CD4-positive, alpha-beta T cell (primary cell): ENCODE results near the gene LUZP4. TPM values are rescaled to one million over a fixed set of nuclear protein-coding genes. Genes with fewer than 3 reads are reported as not detected.

Experiments
- ATAC-seq: fragments of 200-7000 bp; cut with Tn5 transposase; one replicate; pipeline ENCODE4 v1.10.0; 2022; ENCODE audit warnings: mild to moderate bottlenecking; ENCODE audit not compliant: poor library complexity
- CTCF ChIA-PET: fragments of 350-600 bp; sonication (Branson Sonifier 250); formaldehyde crosslinking; loops from one replicate; lab custom pipeline; 2021; ENCODE audit warnings: antibody characterized with exemption, inconsistent platforms; lab: Charles Lee
- POLR2A ChIA-PET: fragments of 350-600 bp; sonication (Branson Sonifier 250); formaldehyde crosslinking; loops from one replicate; lab custom pipeline; 2021; ENCODE audit warnings: antibody characterized with exemption, inconsistent platforms; lab: Charles Lee
- DNase-seq, 14 experiments: peaks; one replicate each; pipeline ENCODE4 v3.0.0-alpha.2; 2013 to 2020; ENCODE audit warnings: mixed read lengths in 2 of 14
- H3K27ac ChIP-seq, 2 donors: one replicate each; pipeline versions ENCODE4 v1.5.1 to v1.7.0; 2013; ENCODE audit warnings: low read length in 2 of 2, low read depth in 1 of 2, mild to moderate bottlenecking in 1 of 2
- H3K27me3 ChIP-seq, 2 experiments: 1 replicate in 1 of 2; 2 replicates in 1 of 2; pipeline versions ENCODE4 v1.6.1 to v1.7.0; 2013; ENCODE audit warnings: low read length in 2 of 2, control low read depth in 1 of 2, mild to moderate bottlenecking in 1 of 2, moderate library complexity in 1 of 2; ENCODE audit not compliant: insufficient read depth in 2 of 2, control insufficient read depth in 1 of 2
- H3K36me3 ChIP-seq: one replicate; pipeline ENCODE4 v1.6.1; 2013; ENCODE audit warnings: low read length, control low read depth; ENCODE audit not compliant: insufficient read depth
- H3K4me1 ChIP-seq: one replicate; pipeline ENCODE4 v1.6.1; 2013; ENCODE audit warnings: low read length, control low read depth; ENCODE audit not compliant: insufficient read depth
- H3K4me3 ChIP-seq: one replicate; pipeline ENCODE4 v1.5.1; 2013; ENCODE audit warnings: mild to moderate bottlenecking, low read length, moderate library complexity
- H3K9me3 ChIP-seq, 2 experiments: 1 replicate in 1 of 2; 2 replicates in 1 of 2; pipeline versions ENCODE4 v1.6.1 to v1.7.0; 2013; ENCODE audit warnings: low read length in 2 of 2, mild to moderate bottlenecking in 2 of 2, control low read depth in 1 of 2, moderate library complexity in 1 of 2; ENCODE audit not compliant: control insufficient read depth in 1 of 2, insufficient read depth in 1 of 2
- H3K27ac Mint-ChIP-seq: one replicate; pipeline ENCODE4 v1.8.0; 2020; ENCODE audit warnings: mixed read lengths
- H3K27me3 Mint-ChIP-seq: one replicate; pipeline ENCODE4 v1.8.0; 2021; ENCODE audit warnings: mixed read lengths
- H3K36me3 Mint-ChIP-seq: one replicate; pipeline ENCODE4 v1.8.0; 2021; ENCODE audit warnings: low read depth, mixed read lengths
- H3K4me1 Mint-ChIP-seq: one replicate; pipeline ENCODE4 v1.8.0; 2021; ENCODE audit warnings: low read depth, mixed read lengths
- H3K4me3 Mint-ChIP-seq: one replicate; pipeline ENCODE4 v1.8.0; 2020; ENCODE audit warnings: mild to moderate bottlenecking, mixed read lengths
- H3K9me3 Mint-ChIP-seq: one replicate; pipeline ENCODE4 v1.8.0; 2020; ENCODE audit warnings: mixed read lengths
- intact Hi-C, 2 experiments: fragments of 100-400 bp; cut with DNase I in 1 of 2; cut with micrococcal nuclease in 1 of 2; formaldehyde crosslinking; loops; one replicate each; pipeline versions ENCODE4 v1.15.1 to v1.9.0; 2023 to 2025; cut with DNase I, micrococcal nuclease
- total RNA-seq, 174 experiments: library from RNA in 2 of 174; stranded (reverse) in 2 of 174; gene quantifications; one replicate each; pipeline ENCODE4 v1.2.3 and lab custom pipeline; 2021 to 2026
- TF ChIP-seq, protein P1 (sequence below): fragments of 200-600 bp; IDR thresholded peaks from one replicate; pipeline ENCODE4 v1.8.0; 2022; ENCODE audit warnings: antibody characterized with exemption, mild to moderate bottlenecking

LUZP4 gene
- total RNA-seq, 2 experiments from 2014 or later: not detected

DNA sequence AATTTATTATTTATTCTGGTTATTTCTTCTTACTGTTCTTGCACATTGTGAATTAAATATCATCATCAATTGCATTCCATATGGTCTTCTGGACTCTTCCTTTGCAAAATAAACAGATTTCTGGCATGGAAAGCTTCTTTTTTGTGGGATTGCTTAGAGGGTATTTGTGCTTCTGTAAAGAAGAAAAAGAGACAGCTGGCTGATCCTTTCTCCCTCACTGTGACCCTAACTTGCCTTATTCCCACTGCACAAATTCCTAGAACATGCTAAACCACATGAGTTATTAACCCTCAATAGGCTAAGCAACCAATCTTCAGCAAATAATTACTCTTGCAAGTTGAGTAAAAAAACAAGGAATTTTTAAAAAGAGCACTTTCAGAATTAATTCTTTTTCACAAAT is 31.8 kb upstream of the LUZP4 start:
- H3K27ac Mint-ChIP-seq: no peak overlapping the region
- ATAC-seq: no peak
- Histone ChIP-seq H3K9me3 (no peaks in the 10 kb centered on the region), H3K4me1 (no peaks in the 10 kb centered on the region), H3K27ac (no peak overlapping the region), H3K27me3 (no peaks in the 10 kb centered on the region), H3K4me3 (no peak overlapping the region), H3K36me3 (no peaks in the 10 kb centered on the region)
- intact Hi-C loops: no loop called here
- H3K36me3 Mint-ChIP-seq: no peaks in the 10 kb centered on the region
- H3K4me3 Mint-ChIP-seq: no peak overlapping the region
- no peaks in the 10 kb centered on the region for H3K4me1 Mint-ChIP-seq
- TF ChIP-seq, protein P1, sequence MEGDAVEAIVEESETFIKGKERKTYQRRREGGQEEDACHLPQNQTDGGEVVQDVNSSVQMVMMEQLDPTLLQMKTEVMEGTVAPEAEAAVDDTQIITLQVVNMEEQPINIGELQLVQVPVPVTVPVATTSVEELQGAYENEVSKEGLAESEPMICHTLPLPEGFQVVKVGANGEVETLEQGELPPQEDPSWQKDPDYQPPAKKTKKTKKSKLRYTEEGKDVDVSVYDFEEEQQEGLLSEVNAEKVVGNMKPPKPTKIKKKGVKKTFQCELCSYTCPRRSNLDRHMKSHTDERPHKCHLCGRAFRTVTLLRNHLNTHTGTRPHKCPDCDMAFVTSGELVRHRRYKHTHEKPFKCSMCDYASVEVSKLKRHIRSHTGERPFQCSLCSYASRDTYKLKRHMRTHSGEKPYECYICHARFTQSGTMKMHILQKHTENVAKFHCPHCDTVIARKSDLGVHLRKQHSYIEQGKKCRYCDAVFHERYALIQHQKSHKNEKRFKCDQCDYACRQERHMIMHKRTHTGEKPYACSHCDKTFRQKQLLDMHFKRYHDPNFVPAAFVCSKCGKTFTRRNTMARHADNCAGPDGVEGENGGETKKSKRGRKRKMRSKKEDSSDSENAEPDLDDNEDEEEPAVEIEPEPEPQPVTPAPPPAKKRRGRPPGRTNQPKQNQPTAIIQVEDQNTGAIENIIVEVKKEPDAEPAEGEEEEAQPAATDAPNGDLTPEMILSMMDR: no peak
- H3K9me3 Mint-ChIP-seq: peaks cover 2% of the 10 kb centered on the region
- CTCF ChIA-PET: no interaction called here
- POLR2A ChIA-PET: no interaction called here
- DNase-seq: no peak
- no peaks in the 10 kb centered on the region for H3K27me3 Mint-ChIP-seq

DNA sequence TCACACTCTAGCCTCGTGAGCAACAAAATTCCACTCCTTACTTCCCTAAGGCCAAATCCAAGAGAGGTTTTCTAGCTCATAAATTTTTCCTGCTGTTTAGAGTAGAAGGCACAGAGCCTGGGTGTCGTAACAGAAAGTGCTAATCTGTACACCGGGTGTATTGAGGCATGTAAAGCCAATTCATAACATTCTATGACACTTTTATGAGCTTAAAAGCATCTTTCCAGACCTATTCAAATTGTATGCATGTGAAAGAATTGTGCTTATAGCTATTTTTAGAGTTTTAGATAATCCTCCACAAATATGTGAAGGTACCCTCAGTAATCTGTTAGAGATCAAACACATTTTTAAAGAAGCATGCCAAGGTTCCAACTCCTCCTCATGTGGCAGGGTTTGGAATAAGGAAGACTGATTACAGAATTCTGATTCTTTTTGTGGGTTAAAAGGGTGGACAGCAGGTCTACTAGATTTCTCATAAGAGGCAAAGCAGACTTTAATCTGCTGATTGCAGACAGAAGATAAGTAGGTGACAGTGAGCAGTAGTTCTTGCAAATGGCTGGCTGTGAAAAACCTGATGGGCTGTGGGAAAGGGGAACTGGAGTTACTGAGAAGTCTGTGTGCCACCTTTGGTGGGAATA is 30.2 kb upstream of the LUZP4 start:
- Histone ChIP-seq H3K4me3 (no peak overlapping the region), H3K36me3 (no peaks in the 10 kb centered on the region), H3K27me3 (no peaks in the 10 kb centered on the region), H3K4me1 (no peaks in the 10 kb centered on the region), H3K27ac (no peak overlapping the region), H3K9me3 (no peaks in the 10 kb centered on the region)
- H3K27me3 Mint-ChIP-seq: no peaks in the 10 kb centered on the region
- TF ChIP-seq, protein P1: no peak
- no peaks in the 10 kb centered on the region for H3K36me3 Mint-ChIP-seq
- H3K27ac Mint-ChIP-seq: no peak overlapping the region
- ChIA-PET POLR2A (no interaction called here), CTCF (no interaction called here)
- no peak for DNase-seq
- H3K4me1 Mint-ChIP-seq: no peaks in the 10 kb centered on the region
- H3K4me3 Mint-ChIP-seq: no peak overlapping the region
- ATAC-seq: no peak
- H3K9me3 Mint-ChIP-seq: peaks cover 2% of the 10 kb centered on the region
- intact Hi-C loops: no loop called here

DNA sequence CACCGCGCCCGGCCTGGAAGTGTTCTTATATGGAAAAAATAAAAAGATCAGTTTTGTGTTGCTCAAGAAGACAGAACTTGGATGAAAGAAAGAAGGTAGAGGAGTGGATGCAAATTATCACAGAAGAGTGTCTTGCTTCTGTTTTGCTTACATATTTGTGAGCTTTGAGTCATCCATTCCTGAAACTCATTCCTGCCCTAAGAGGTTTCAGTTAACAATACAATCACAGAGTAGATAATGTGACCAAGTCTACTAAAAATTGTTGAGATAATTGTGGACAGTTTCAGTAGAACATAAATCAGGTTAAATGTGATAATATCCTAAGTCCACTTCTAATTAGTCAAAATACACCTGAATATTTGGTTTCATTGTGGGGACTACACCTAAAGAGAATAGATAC is 29.2 kb upstream of the LUZP4 start:
- TF ChIP-seq, protein P1: no peak
- ATAC-seq (no peak), DNase-seq (no peak)
- Histone ChIP-seq H3K27me3 (no peaks in the 10 kb centered on the region), H3K4me3 (no peak overlapping the region), H3K27ac (no peak overlapping the region), H3K36me3 (no peaks in the 10 kb centered on the region), H3K9me3 (no peaks in the 10 kb centered on the region), H3K4me1 (no peaks in the 10 kb centered on the region)
- intact Hi-C loops: no loop called here
- no peaks in the 10 kb centered on the region for H3K4me1 Mint-ChIP-seq
- no peak overlapping the region for H3K27ac Mint-ChIP-seq
- H3K27me3 Mint-ChIP-seq: no peaks in the 10 kb centered on the region
- H3K36me3 Mint-ChIP-seq: no peaks in the 10 kb centered on the region
- H3K4me3 Mint-ChIP-seq: no peak overlapping the region
- ChIA-PET POLR2A (no interaction called here), CTCF (no interaction called here)
- peaks cover 2% of the 10 kb centered on the region for H3K9me3 Mint-ChIP-seq
